Activated CD8-positive, alpha-beta memory T cell treated with anti-CD3 and anti-CD28 coated beads for 48 hours (primary cell): Measurements from ENCODE around the gene ENTPD2.
A peak's percentile ranks its signal among the peaks of the same experiment; 100 is the strongest.
"Not testable (repeated sequence)": the region's sequence is repeated elsewhere in the genome, so short reads cannot be mapped to it uniquely, and the experiment has no call there.

Source experiments
- DNase-seq, 3 experiments: peaks; one replicate each; pipeline ENCODE4 v3.0.0-alpha.2; 2020; ENCODE audit warnings: low read depth in 2 of 3, low spot score in 2 of 3

Gene ENTPD2

GRCh38 chr9:137048655-137049543, 5.0 kb downstream of the ENTPD2 start:
- no peak for DNase-seq

GRCh38 chr9:137046088-137046787, 7.6 kb downstream of the ENTPD2 start, which contains the start of gene NPDC1:
TSS of gene NPDC1 (minus strand) at chr9:137046177. CDS start at chr9:137045989, 188 bp downstream.
- peak; percentile 56 to 66 (median 65) for DNase-seq

- no peak for DNase-seq
Observed at GRCh38 chr9:137045294-137046087, 8.4 kb downstream of the ENTPD2 start.

- no peak for DNase-seq
Observed at GRCh38 chr9:137044502-137045177, 9.2 kb downstream of the ENTPD2 start.

- no peak for DNase-seq
Observed at GRCh38 chr9:137044037-137044436, 9.8 kb downstream of the ENTPD2 start.

DNA sequence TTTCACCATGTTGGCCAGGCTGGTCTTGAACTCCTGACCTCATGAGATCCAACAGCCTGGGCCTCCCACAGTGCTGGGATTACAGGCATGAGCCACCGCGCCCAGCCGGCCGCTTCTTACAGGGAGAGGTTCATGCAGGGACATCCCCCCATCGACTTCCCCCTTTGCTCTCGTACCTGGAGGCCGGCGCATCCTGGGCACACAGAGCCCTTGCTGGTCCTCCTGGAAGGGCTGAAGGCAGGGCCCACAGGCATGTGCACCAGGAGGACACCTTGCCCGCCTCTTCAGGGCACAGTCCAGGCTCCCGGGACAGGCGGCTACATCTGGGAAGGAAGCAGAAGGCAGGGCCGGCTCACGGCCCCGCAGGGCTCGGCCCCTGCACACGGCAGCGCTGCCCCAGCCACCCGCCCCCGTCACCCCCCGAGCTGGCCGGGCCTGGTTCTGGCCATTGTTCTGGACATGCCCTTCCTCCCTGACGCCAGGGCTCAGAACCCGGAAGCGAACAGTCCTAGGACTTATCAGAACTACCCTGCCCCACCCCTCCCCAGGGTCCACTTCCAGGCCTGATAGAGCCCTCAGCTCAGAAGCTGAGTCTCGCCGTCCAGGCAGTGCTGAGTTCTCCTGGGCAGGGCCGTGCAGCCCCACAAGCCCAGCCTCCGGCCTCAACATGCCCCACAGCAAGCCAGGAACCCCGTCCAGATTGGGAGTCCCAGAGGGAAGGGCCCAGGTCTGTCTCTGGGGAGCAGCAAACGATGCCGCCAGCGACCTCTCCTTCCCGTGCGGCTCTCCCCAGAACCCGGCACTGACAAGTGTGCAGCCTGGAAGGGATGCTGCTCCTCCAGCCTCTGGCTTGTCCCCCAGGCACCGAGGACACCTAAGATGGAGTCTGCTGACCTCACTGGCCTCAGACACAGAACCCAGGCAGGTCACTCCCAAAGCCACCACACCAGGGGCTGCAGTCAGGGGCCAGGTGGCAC, 10.8 kb downstream of the ENTPD2 start:
- DNase-seq = no peak

GRCh38 chr9:137041124-137041523, 12.7 kb downstream of the ENTPD2 start:
- DNase-seq = no peak

DNA sequence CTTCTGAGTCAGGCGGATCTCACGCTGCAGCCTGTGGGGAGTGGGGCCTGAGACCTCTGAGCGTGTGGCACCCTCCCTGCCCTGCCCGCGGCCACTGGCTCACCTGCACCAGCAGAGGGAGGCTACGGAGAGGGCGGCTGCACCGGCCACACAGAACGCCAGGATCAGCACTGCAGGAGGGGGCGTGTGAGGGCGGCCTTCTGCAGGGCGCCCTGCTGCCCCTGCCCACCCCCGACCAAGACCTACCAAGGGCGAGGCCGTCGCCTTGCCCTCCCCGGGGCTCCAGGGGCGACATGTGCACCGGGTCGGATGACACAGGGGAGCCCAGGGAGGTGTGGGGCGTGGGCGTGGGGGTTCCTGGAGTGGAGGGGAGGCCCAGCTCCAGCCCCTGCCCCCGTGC, 13.3 kb downstream of the ENTPD2 start:
- DNase-seq = no peak

DNA sequence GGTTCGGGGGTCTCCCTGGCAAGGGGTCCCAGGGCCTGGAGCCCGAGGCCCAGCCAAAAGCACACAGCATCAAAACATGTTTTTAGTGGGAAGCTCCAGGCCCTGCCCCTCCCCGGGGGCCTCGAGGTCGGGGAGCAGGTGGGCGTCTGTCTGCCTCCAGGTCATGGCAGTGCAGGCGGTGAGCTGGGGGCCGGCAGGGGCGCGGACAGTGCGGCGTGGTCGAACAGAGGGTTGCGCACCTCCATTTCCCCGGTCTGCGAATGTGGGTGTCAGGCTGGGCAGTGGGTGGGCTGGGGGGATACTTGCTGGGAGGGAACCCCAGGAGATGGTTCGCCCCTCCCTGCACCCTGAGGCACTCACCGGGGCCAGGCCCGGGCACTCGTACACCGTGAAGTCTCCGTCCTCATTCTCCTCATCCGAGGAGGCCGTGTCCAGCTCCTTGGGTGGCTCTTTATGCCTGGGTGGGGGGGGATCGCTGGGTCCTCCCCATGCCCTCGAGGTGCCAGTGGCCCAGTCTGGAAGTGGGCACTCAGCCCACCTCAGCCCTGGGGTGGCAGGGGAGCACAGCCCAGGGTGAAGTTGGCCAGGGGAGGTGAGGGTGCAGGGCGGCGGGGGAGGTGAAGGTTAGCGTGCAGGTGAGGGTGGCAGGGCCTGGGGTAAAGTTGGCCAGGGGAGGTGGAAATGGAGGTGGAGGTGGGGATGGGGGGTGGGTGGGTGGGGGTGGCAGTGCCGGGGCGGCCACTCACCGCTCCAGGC, 14.1 kb downstream of the ENTPD2 start:
- no peak for DNase-seq

DNA sequence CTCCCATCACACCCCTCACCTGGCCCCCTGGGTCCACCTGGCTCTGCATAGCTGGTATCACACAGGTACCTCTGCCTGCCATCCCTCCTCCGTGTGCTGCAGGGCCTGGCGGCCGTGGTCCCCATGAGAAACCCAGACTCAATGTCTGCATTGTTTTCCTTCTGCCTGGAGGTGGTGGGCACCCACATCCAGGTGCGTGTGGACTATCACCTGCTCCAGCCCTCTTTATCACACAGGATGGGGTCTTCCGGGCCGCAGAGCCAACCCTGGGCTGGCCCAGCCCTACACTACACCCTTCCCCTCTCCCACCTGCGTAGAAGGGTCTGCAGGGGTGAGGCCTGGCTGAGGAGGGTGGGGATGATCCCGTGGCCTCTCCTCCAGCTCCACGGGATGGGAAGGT, 14.9 kb downstream of the ENTPD2 start:
- no peak for DNase-seq

GRCh38 chr9:137037483-137037882, 16.4 kb downstream of the ENTPD2 start:
- no peak for DNase-seq

DNA sequence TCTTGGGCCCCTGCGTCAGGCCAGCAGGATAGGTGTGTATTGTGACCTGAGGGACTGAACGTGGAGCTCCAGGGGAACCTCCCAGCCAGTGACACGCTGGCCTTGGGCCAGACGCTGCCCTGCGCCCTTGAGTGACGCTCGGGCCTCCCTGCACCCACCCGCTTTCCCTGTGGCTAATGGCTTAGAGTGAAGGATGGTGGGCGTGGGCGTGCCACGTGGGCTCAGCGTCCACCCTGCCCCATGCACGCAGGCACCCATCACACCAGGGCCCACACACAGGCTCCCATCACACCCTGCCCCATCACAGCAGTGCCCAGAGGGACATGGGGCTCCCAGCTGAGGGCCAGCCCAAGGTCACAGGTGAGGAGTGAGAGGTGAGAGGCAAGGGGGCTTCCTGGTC, 16.8 kb downstream of the ENTPD2 start:
- no peak for DNase-seq

GRCh38 chr9:137035937-137036336, 17.9 kb downstream of the ENTPD2 start:
- DNase-seq = no peak

- no peak for DNase-seq
Observed at GRCh38 chr9:137035507-137035834, 18.4 kb downstream of the ENTPD2 start.

GRCh38 chr9:137034709-137035506, 19.0 kb downstream of the ENTPD2 start:
- DNase-seq = peak; percentile 65 to 82 (median 70)

DNA sequence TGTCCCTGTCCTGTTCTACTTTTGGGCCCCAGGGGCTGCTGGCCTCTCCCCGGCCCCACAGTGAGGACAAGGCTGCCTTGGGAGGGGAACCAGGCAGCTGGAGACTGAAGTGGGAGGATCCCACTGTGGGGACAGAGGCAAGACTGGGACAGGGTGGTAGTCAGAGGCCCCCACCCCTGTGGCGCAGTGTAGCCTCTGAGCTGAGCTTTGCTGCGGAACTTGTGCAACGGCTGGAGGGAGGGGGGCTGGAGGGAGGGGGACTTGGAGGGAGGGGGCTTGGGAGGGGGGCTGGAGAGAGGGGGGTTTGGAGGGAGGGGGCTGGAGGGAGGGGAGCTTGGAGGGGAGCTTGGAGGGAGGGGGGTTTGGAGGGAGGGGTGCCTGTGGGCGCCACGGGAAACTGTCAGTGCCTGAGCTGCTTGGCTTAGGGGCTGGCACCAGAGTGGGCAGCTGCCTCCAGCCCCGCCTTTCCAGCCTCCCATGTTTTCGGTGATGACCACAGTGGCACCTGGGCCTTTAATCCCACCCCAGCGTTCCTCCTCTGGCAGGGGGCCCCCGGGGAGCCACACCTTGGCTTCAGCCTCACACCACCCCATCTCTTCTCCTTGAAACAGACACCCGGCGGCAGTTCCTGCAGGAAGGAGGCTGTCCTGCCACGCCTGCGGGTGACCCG, 19.7 kb downstream of the ENTPD2 start:
- no peak for DNase-seq

- not testable (repeated sequence) for DNase-seq
Observed at GRCh38 chr9:137033481-137033880, 20.4 kb downstream of the ENTPD2 start.

- DNase-seq = no peak
Observed at GRCh38 chr9:137032858-137033257, 21.0 kb downstream of the ENTPD2 start.
